Right lobe of liver (tissue), 4 donors: ENCODE data around the gene KLHDC7B.

ENCODE experiments used
- POLR2A ChIP-seq: fragments of 450-650 bp; IDR thresholded peaks from one replicate; pipeline ENCODE4 v1.6.1; 2017; ENCODE audit warnings: antibody characterized with exemption, mild to moderate bottlenecking
- TF ChIP-seq, protein P1 (sequence below), 4 donors: fragments of 200-600 bp in 3 of 4; fragments of 450-650 bp in 1 of 4; IDR thresholded peaks; one replicate each; pipeline versions ENCODE4 v1.5.1 to v1.8.0; 2016 to 2022; ENCODE audit warnings: antibody characterized with exemption in 4 of 4, mild to moderate bottlenecking in 2 of 4
- donor health status: DM: no; HTN: no; CAD: no.
- donor health status: DM: no; HTN: no; CAD: no.
- donor health status: DM: no; HTN: yes; CAD: no.

GRCh38 chr22:50563413-50564160, 17.9 kb downstream of the KLHDC7B start:
- no peak for TF ChIP-seq POLR2A
- TF ChIP-seq, protein P1, sequence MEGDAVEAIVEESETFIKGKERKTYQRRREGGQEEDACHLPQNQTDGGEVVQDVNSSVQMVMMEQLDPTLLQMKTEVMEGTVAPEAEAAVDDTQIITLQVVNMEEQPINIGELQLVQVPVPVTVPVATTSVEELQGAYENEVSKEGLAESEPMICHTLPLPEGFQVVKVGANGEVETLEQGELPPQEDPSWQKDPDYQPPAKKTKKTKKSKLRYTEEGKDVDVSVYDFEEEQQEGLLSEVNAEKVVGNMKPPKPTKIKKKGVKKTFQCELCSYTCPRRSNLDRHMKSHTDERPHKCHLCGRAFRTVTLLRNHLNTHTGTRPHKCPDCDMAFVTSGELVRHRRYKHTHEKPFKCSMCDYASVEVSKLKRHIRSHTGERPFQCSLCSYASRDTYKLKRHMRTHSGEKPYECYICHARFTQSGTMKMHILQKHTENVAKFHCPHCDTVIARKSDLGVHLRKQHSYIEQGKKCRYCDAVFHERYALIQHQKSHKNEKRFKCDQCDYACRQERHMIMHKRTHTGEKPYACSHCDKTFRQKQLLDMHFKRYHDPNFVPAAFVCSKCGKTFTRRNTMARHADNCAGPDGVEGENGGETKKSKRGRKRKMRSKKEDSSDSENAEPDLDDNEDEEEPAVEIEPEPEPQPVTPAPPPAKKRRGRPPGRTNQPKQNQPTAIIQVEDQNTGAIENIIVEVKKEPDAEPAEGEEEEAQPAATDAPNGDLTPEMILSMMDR (IDR thresholded peaks at IDR 0.05), result no peak
